B cell (primary cell): ENCODE measurements around the gene SMG7.

Experiments used
- CTCF ChIP-seq: fragments of 200-600 bp; IDR thresholded peaks from one replicate; pipeline ENCODE4 v1.8.0; 2022; ENCODE audit warnings: antibody characterized with exemption, mild to moderate bottlenecking
- EZH2 ChIP-seq: IDR thresholded peaks from 2 replicates; pipeline ENCODE4 v1.6.1; 2012; ENCODE audit warnings: borderline replicate concordance, low read depth, mild to moderate bottlenecking, moderate library complexity, low read length; ENCODE audit not compliant: insufficient read depth, poor library complexity, severe bottlenecking

GRCh38 chr1:183602510-183602909, 130.2 kb downstream of the SMG7 start:
- TF ChIP-seq EZH2 (no peak), CTCF (no peak)
